K562 (cell line): Measurements from ENCODE around the gene HSD3B7. TPM values are rescaled to one million over a fixed set of nuclear protein-coding genes. Genes with fewer than 3 reads are reported as not detected.

Source experiments
- ATAC-seq: fragments of 200-7000 bp; cut with Tn5 transposase; 3 replicates; pipeline ENCODE4 v1.9.1; 2020; ENCODE audit warnings: moderate library complexity
- BruUV-seq: library from RNA; stranded (reverse); fragments of 400-500 nt; replicated peaks from 2 replicates; lab custom pipeline; 2021; lab: Mats Ljungman, UMichigan
- CTCF ChIA-PET: fragments of 300-600 bp; formaldehyde crosslinking; extraction: SDS; loops from one replicate; lab custom pipeline; 2021; ENCODE audit warnings: low intra/inter-chr PET ratio; lab: Yijun Ruan, JAX
- POLR2A ChIA-PET: fragments of 300-600, 350-650 bp; sonication (Branson Sonifier 250); formaldehyde crosslinking; extraction: SDS; loops from one replicate; lab custom pipeline; 2021; ENCODE audit warnings: antibody characterized with exemption, inconsistent platforms; lab: Yijun Ruan, JAX
- DNase-seq, 4 experiments: peaks; one replicate each; pipeline versions ENCODE4 v3.0.0 to v3.0.0-alpha.2; 2011 to 2018; ENCODE audit warnings: low spot score in 3 of 4, mixed read lengths in 3 of 4; ENCODE audit errors: extremely low read depth in 1 of 4
- FAIRE-seq: peaks from 2 replicates; lab custom pipeline; 2011; peaks lifted over from hg19 to GRCh38; lab: Jason Lieb, UNC
- H2AFZ ChIP-seq: 2 replicates; pipeline ENCODE4 v1.6.0; 2011; ENCODE audit warnings: low read depth, low read length, control low read depth, inconsistent platforms
- H3K27ac ChIP-seq: fragments of 200-600 bp; 3 replicates; pipeline ENCODE4 v1.8.0; 2011; ENCODE audit warnings: low read depth, mild to moderate bottlenecking, control low read depth, inconsistent platforms, low read length, moderate library complexity, mixed read lengths; ENCODE audit errors: extremely low read depth
- H3K27me3 ChIP-seq, 2 experiments: fragments of 300-600 bp in 1 of 2; 2 replicates in 1 of 2; 3 replicates in 1 of 2; pipeline versions ENCODE4 v1.6.0 to v1.8.0; 2011; ENCODE audit warnings: inconsistent platforms in 2 of 2, low read length in 2 of 2, mild to moderate bottlenecking in 1 of 2, mixed read lengths in 1 of 2, moderate library complexity in 1 of 2; ENCODE audit not compliant: control insufficient read depth in 2 of 2, insufficient read depth in 2 of 2
- H3K36me3 ChIP-seq: fragments of 300-600 bp; 3 replicates; pipeline ENCODE4 v1.8.0; 2011; ENCODE audit warnings: mild to moderate bottlenecking, low read length, inconsistent platforms; ENCODE audit not compliant: control insufficient read depth, insufficient read depth
- H3K4me1 ChIP-seq, 2 experiments: fragments of 200-600 bp in 1 of 2; replicated peaks in 1 of 2; 2 replicates in 1 of 2; 3 replicates in 1 of 2; pipeline versions ENCODE4 v1.5.1 to v1.8.0; 2011; ENCODE audit warnings: inconsistent platforms in 2 of 2, low read length in 2 of 2, mild to moderate bottlenecking in 1 of 2, mixed read lengths in 1 of 2, moderate library complexity in 1 of 2; ENCODE audit not compliant: control insufficient read depth in 2 of 2, insufficient read depth in 2 of 2
- H3K4me2 ChIP-seq: 2 replicates; pipeline ENCODE4 v1.6.1; 2011; ENCODE audit warnings: low read length, control low read depth, inconsistent platforms, mixed read lengths; ENCODE audit not compliant: insufficient read depth
- H3K4me3 ChIP-seq: fragments of 200-600 bp; sonication (generic), shearing (Covaris generic); 2 replicates; pipeline ENCODE4 v1.5.1; 2016; ENCODE audit warnings: control low read depth, inconsistent platforms
- H3K79me2 ChIP-seq: fragments of 200-600 bp; 3 replicates; pipeline ENCODE4 v1.8.0; 2011; ENCODE audit warnings: low read length, inconsistent platforms; ENCODE audit not compliant: control insufficient read depth, insufficient read depth
- H3K9ac ChIP-seq, 2 experiments: 2 replicates each; pipeline versions ENCODE4 v1.6.0 to v1.6.1; 2011; ENCODE audit warnings: low read depth in 2 of 2, low read length in 2 of 2, control low read depth in 1 of 2, inconsistent platforms in 1 of 2, mild to moderate bottlenecking in 1 of 2, mixed read lengths in 1 of 2; ENCODE audit not compliant: insufficient read depth in 1 of 2
- H3K9me1 ChIP-seq: one replicate; pipeline ENCODE4 v1.6.0; 2011; ENCODE audit warnings: inconsistent platforms, mild to moderate bottlenecking, low read length, moderate library complexity; ENCODE audit not compliant: control insufficient read depth, insufficient read depth
- H3K9me3 ChIP-seq: replicated peaks from 2 replicates; pipeline ENCODE4 v1.5.1; 2011; ENCODE audit warnings: low read depth, low read length, inconsistent platforms; ENCODE audit not compliant: control insufficient read depth, insufficient read depth
- H4K20me1 ChIP-seq: replicated peaks from 2 replicates; pipeline ENCODE4 v1.6.1; 2011; ENCODE audit warnings: low read length, inconsistent platforms, mixed read lengths; ENCODE audit not compliant: control insufficient read depth, insufficient read depth
- ARHGAP35 ChIP-seq: fragments of 450-650 bp; IDR thresholded peaks from 2 replicates; pipeline ENCODE4 v1.6.1; 2018; ENCODE audit not compliant: partially characterized antibody
- BACH1 ChIP-seq: fragments of 200-800 bp; sonication (Bioruptor generic); IDR thresholded peaks from 2 replicates; pipeline ENCODE4 v1.6.1; 2016; ENCODE audit warnings: missing genetic modification characterization, missing compliant biosample characterization
- CBFA2T2 ChIP-seq: fragments of 450-650 bp; conservative IDR thresholded peaks from 2 replicates; pipeline ENCODE4 v1.6.1; 2017; ENCODE audit warnings: mild to moderate bottlenecking
- CEBPB ChIP-seq: fragments of 450-650 bp; IDR thresholded peaks from 2 replicates; pipeline ENCODE4 v1.6.1; 2016; ENCODE audit warnings: missing genetic modification characterization, missing compliant biosample characterization
- CHD1 ChIP-seq: fragments of 200-600 bp; sonication (generic); IDR thresholded peaks from one replicate; pipeline ENCODE4 v1.6.1; 2012; ENCODE audit warnings: mild to moderate bottlenecking, moderate library complexity, low read length, inconsistent platforms
- MYNN ChIP-seq, 2 experiments: sonication (generic); formaldehyde crosslinking in 1 of 2; IDR thresholded peaks; 2 replicates each; pipeline versions ENCODE4 v1.5.0 to v1.6.1; 2016 to 2020; ENCODE audit warnings: antibody characterized with exemption in 1 of 2, missing genetic modification reagents in 1 of 2
- PHB ChIP-seq: fragments of 250-450 bp; sonication (Bioruptor Pico); IDR thresholded peaks from 2 replicates; pipeline ENCODE4 v1.5.0; 2021
- THRAP3 ChIP-seq: fragments of 450-650 bp; IDR thresholded peaks from 2 replicates; pipeline ENCODE4 v1.6.1; 2016; ENCODE audit warnings: mild to moderate bottlenecking, inconsistent platforms, borderline replicate concordance
- ZNF175 ChIP-seq: fragments of 200-800 bp; sonication (Bioruptor generic); IDR thresholded peaks from 2 replicates; pipeline ENCODE4 v1.6.1; 2016; ENCODE audit warnings: low read depth, mild to moderate bottlenecking, missing genetic modification characterization, missing compliant biosample characterization
- ZNF384 ChIP-seq: IDR thresholded peaks from 2 replicates; pipeline ENCODE4 v1.6.1; 2012; ENCODE audit warnings: low read depth, low read length, improper control_type of control experiment
- ZNF586 ChIP-seq: fragments of 450-650 bp; formaldehyde crosslinking; conservative IDR thresholded peaks from 2 replicates; pipeline ENCODE4 v1.4.0; 2020; ENCODE audit warnings: mild to moderate bottlenecking, moderate library complexity
- ZNF668 ChIP-seq: fragments of 250-450 bp; sonication (Bioruptor Pico); IDR thresholded peaks from 2 replicates; pipeline ENCODE4 v1.8.0; 2022; ENCODE audit warnings: mild to moderate bottlenecking, inconsistent platforms
- ZSCAN29 ChIP-seq: fragments of 450-650 bp; IDR thresholded peaks from 2 replicates; pipeline ENCODE4 v1.6.1; 2017
- WGBS: fragments of 100-300 bp; shearing (Covaris generic); methylation state at CpG from one replicate; pipeline ENCODE4 v1.1.6; 2016; ENCODE audit warnings: low coverage, mixed read lengths; ENCODE audit not compliant: insufficient coverage; ENCODE audit errors: missing lambda C conversion rate; 5-methylcytosine and 5-hydroxymethylcytosine counted together
- in situ Hi-C: fragments of 300-500 bp; cut with MboI; formaldehyde crosslinking; loops from 4 replicates; pipeline ENCODE4 v1.15.0; 2018; ENCODE audit warnings: inconsistent platforms, mixed read lengths
- intact Hi-C: fragments of 100-400 bp; cut with micrococcal nuclease; formaldehyde crosslinking; loops from 2 replicates; pipeline ENCODE4 v1.14.2; 2022
- polyA plus RNA-seq, 8 experiments: library from polyadenylated mRNA; depleted of rRNA in 4 of 8; stranded (reverse) in 5 of 8; unstranded in 3 of 8; fragments of >200 nt; fragmentation: Nextera tagmentation in 2 of 8; fragmentation: Illumina TruSeq in 1 of 8; extraction: Ambion mirVana in 2 of 8; extraction: Trizol in 1 of 8; gene quantifications; 2 replicates each; pipeline versions ENCODE4 v1.2.1 to v1.2.3, GENCODE V29; 2011 to 2014; ENCODE audit warnings: inconsistent platforms in 1 of 8, missing spikeins in 1 of 8
- total RNA-seq, 7 experiments: library from RNA; depleted of rRNA in 6 of 7; stranded (reverse); fragments of >200 nt in 6 of 7; fragmentation: Illumina TruSeq in 2 of 7; extraction: Trizol in 2 of 7; gene quantifications; 2 replicates each; pipeline versions ENCODE4 v1.2.1 to v1.2.3, GENCODE V29; 2011 to 2021; ENCODE audit warnings: low replicate concordance in 1 of 7
- TF ChIP-seq, protein P1 (sequence below): fragments of 250-450 bp; sonication (Bioruptor Pico); IDR thresholded peaks from 2 replicates; pipeline ENCODE4 v1.4.0; 2020; ENCODE audit warnings: mild to moderate bottlenecking, moderate library complexity, borderline replicate concordance
- TF ChIP-seq, protein P2 (sequence below): fragments of 450-650 bp; formaldehyde crosslinking; IDR thresholded peaks from 2 replicates; pipeline ENCODE4 v1.4.0; 2022; ENCODE audit warnings: mild to moderate bottlenecking, moderate library complexity
- TF ChIP-seq, protein P3 (sequence below): fragments of 450-650 bp; IDR thresholded peaks from 2 replicates; pipeline ENCODE4 v1.6.1; 2017; ENCODE audit warnings: antibody characterized with exemption, mild to moderate bottlenecking

Gene HSD3B7
- total and polyA plus RNA-seq, 9 of the 15 experiments (the other 6 are each of a cell fraction or from before 2014, with no cell fraction given): 5.4 to 49.1 (median 23.0) TPM

DNA sequence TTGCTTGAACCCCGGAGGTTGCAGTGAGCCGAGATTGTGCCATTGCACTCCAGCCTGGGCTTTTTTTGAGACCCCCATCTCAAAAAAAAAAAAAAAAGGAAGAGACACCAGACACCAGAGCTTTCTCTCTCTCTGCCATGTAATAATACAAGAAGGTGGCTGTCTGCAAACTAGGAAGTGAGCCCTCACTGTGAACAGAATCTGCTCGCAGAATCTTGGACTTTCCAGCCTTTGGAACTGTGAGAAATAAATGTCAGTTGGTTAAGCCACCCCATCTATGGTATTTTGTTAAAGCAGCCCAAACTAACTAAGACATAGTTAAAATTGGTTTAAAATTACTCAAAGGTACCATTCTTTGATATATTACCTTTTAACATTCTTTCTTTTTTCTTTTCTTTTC, 35.5 kb downstream of the HSD3B7 start:
- CTCF ChIA-PET: no interaction called here
- in situ Hi-C loops: no loop called here
- POLR2A ChIA-PET: interaction anchor here (1.1 kb wide), 1 partner anchor 16 kb away, joined by 4 read pairs; no protein-coding TSS in a partner anchor
- TF ChIP-seq CEBPB: no peak
- TF ChIP-seq ARHGAP35: no peak
- TF ChIP-seq, protein P1, sequence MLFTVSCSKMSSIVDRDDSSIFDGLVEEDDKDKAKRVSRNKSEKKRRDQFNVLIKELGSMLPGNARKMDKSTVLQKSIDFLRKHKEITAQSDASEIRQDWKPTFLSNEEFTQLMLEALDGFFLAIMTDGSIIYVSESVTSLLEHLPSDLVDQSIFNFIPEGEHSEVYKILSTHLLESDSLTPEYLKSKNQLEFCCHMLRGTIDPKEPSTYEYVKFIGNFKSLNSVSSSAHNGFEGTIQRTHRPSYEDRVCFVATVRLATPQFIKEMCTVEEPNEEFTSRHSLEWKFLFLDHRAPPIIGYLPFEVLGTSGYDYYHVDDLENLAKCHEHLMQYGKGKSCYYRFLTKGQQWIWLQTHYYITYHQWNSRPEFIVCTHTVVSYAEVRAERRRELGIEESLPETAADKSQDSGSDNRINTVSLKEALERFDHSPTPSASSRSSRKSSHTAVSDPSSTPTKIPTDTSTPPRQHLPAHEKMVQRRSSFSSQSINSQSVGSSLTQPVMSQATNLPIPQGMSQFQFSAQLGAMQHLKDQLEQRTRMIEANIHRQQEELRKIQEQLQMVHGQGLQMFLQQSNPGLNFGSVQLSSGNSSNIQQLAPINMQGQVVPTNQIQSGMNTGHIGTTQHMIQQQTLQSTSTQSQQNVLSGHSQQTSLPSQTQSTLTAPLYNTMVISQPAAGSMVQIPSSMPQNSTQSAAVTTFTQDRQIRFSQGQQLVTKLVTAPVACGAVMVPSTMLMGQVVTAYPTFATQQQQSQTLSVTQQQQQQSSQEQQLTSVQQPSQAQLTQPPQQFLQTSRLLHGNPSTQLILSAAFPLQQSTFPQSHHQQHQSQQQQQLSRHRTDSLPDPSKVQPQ (CRISPR knock-in tag): no peak
- no peak for TF ChIP-seq ZNF175 (CRISPR knock-in tag)
- TF ChIP-seq, protein P2, sequence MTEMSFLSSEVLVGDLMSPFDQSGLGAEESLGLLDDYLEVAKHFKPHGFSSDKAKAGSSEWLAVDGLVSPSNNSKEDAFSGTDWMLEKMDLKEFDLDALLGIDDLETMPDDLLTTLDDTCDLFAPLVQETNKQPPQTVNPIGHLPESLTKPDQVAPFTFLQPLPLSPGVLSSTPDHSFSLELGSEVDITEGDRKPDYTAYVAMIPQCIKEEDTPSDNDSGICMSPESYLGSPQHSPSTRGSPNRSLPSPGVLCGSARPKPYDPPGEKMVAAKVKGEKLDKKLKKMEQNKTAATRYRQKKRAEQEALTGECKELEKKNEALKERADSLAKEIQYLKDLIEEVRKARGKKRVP: no peak
- TF ChIP-seq, protein P3, sequence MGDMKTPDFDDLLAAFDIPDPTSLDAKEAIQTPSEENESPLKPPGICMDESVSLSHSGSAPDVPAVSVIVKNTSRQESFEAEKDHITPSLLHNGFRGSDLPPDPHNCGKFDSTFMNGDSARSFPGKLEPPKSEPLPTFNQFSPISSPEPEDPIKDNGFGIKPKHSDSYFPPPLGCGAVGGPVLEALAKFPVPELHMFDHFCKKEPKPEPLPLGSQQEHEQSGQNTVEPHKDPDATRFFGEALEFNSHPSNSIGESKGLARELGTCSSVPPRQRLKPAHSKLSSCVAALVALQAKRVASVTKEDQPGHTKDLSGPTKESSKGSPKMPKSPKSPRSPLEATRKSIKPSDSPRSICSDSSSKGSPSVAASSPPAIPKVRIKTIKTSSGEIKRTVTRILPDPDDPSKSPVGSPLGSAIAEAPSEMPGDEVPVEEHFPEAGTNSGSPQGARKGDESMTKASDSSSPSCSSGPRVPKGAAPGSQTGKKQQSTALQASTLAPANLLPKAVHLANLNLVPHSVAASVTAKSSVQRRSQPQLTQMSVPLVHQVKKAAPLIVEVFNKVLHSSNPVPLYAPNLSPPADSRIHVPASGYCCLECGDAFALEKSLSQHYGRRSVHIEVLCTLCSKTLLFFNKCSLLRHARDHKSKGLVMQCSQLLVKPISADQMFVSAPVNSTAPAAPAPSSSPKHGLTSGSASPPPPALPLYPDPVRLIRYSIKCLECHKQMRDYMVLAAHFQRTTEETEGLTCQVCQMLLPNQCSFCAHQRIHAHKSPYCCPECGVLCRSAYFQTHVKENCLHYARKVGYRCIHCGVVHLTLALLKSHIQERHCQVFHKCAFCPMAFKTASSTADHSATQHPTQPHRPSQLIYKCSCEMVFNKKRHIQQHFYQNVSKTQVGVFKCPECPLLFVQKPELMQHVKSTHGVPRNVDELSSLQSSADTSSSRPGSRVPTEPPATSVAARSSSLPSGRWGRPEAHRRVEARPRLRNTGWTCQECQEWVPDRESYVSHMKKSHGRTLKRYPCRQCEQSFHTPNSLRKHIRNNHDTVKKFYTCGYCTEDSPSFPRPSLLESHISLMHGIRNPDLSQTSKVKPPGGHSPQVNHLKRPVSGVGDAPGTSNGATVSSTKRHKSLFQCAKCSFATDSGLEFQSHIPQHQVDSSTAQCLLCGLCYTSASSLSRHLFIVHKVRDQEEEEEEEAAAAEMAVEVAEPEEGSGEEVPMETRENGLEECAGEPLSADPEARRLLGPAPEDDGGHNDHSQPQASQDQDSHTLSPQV: no peak
- no peak for TF ChIP-seq ZNF384
- TF ChIP-seq THRAP3: no peak
- no peak for TF ChIP-seq BACH1
- TF ChIP-seq CBFA2T2: no peak
- no peak for TF ChIP-seq MYNN (IDR thresholded peaks at IDR 0.05)
- TF ChIP-seq MYNN (CRISPR knock-in tag; IDR thresholded peaks at IDR 0.05): no peak
- no peak for TF ChIP-seq ZNF586 (CRISPR knock-in tag)
- no peak for TF ChIP-seq CHD1
- no peak for TF ChIP-seq ZSCAN29
- no peak for TF ChIP-seq ZNF668 (CRISPR knock-in tag)
- TF ChIP-seq PHB (CRISPR knock-in tag): no peak

More for the DNA sequence above, 35.5 kb downstream of the HSD3B7 start:
- no TSS peak for BruUV-seq
- H3K79me2 ChIP-seq: no peaks in the 10 kb centered on the region
- H3K4me1 ChIP-seq: peaks cover 6 to 14% of the 10 kb centered on the region in 2 experiments; a peak in 3 of 5 replicates
- H3K4me2 ChIP-seq: no peak overlapping the region
- no peak for FAIRE-seq
- no peak overlapping the region for H3K9ac ChIP-seq
- no peak for ATAC-seq
- intact Hi-C loops: no loop called here
- no peaks in the 10 kb centered on the region for H4K20me1 ChIP-seq
- DNase-seq: no peak
- no peaks in the 10 kb centered on the region for H3K9me1 ChIP-seq
- no peak overlapping the region for H2AFZ ChIP-seq
- no peaks in the 10 kb centered on the region for H3K9me3 ChIP-seq
- no peak overlapping the region for H3K4me3 ChIP-seq
- H3K27me3 ChIP-seq: no peaks in the 10 kb centered on the region
- no peaks in the 10 kb centered on the region for H3K36me3 ChIP-seq
- no peak overlapping the region for H3K27ac ChIP-seq
- 19% methylated on average over 3 of the region's 3 CpGs for WGBS
